Measurements from ENCODE around the gene RNF7. TPM values are rescaled to one million over a fixed set of nuclear protein-coding genes. Genes with fewer than 3 reads are reported as not detected.

Gene RNF7
- total and polyA plus RNA-seq, 2 experiments from 2014 or later = 115 to 234 TPM

DNA sequence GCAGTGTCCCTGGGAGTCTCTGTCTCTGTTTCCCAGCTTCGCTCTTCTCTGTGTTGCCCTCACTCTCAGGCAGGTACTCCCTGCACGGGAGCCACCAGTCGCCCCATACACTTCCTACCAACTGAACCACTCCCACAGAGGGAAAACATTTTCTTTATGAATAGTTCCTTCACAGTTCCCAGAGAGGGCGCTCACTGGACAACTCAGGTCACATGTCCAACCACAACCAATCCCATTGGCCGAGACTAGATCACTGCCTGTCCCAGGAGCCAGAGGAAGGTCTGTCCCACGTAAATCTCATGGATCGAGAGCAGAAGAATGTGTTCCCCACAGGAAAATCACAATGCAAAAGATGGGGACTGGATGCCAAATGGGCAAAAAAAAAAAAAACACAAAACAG lies 51.2 kb downstream of the RNF7 start:
- Histone ChIP-seq H3K9ac (no peak overlapping the region), H2AFZ (no peak overlapping the region), H3K4me2 (ENCODE audit: unreplicated experiment) (no peak overlapping the region), H3K9me3 (ENCODE audit: low read depth) (no peaks in the 10 kb centered on the region), H3F3A (ENCODE audit: insufficient read depth) (no peaks in the 10 kb centered on the region), H3K36me3 (ENCODE audit: low read depth) (no peaks in the 10 kb centered on the region), H3K9me2 (ENCODE audit: insufficient read depth) (no peaks in the 10 kb centered on the region), H3K27me3 (replicated peaks; ENCODE audit: insufficient read depth) (no peaks in the 10 kb centered on the region), H3K79me2 (ENCODE audit: insufficient read depth) (no peaks in the 10 kb centered on the region), H3K4me1 (ENCODE audit: insufficient read depth) (no peaks in the 10 kb centered on the region), H4K20me1 (ENCODE audit: insufficient read depth) (no peaks in the 10 kb centered on the region), H3K4me3 (no peak overlapping the region), H3K27ac (no peak overlapping the region)
- in situ Hi-C loops (cut with MboI) = no loop called here
- no peak for TF ChIP-seq EZH2 (IDR thresholded peaks at IDR 0.05; ENCODE audit: insufficient read depth, poor library complexity, severe bottlenecking)
- no peak for TF ChIP-seq EZH2phosphoT487 (IDR thresholded peaks at IDR 0.05; ENCODE audit: insufficient read depth, low read depth)
- no peak for DNase-seq
- 80 to 83% methylated on average over 7 of the region's 7 CpGs for WGBS, 2 experiments (ENCODE audit: low coverage in 1 of 2, low lambda C conversion rate in 2 of 2, missing lambda C conversion rate in 2 of 2)

DNA sequence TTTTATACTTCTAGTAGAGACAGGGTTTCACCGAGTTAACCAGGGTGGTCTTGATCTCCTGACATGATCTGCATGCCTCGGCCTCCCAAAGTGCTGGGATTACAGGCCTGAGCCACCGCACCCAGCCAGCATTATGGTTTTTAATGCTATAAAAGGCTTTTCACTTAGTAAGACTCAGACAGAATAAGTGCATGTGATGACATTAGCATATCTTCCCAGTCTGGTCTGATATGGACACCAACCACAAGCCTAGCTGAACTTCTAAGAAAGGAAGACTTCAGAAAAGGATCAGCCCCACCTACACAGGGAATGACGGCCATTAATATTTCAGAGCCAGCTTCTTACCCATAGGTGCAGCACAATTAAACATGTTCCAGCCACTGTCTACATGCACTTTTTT lies 52.1 kb downstream of the RNF7 start:
- Histone ChIP-seq H3K36me3 (ENCODE audit: low read depth) (no peaks in the 10 kb centered on the region), H3K27me3 (replicated peaks; ENCODE audit: insufficient read depth) (no peaks in the 10 kb centered on the region), H3K9ac (no peak overlapping the region), H3K9me3 (ENCODE audit: low read depth) (no peaks in the 10 kb centered on the region), H3K79me2 (ENCODE audit: insufficient read depth) (no peaks in the 10 kb centered on the region), H3K4me1 (ENCODE audit: insufficient read depth) (no peaks in the 10 kb centered on the region), H3K4me2 (ENCODE audit: unreplicated experiment) (no peak overlapping the region), H3K9me2 (ENCODE audit: insufficient read depth) (no peaks in the 10 kb centered on the region), H3K4me3 (no peak overlapping the region), H3K27ac (no peak overlapping the region), H2AFZ (no peak overlapping the region), H4K20me1 (ENCODE audit: insufficient read depth) (no peaks in the 10 kb centered on the region), H3F3A (ENCODE audit: insufficient read depth) (no peaks in the 10 kb centered on the region)
- no peak for DNase-seq
- TF ChIP-seq EZH2phosphoT487 (IDR thresholded peaks at IDR 0.05; ENCODE audit: insufficient read depth, low read depth) (no peak), EZH2 (IDR thresholded peaks at IDR 0.05; ENCODE audit: insufficient read depth, poor library complexity, severe bottlenecking) (no peak)
- in situ Hi-C loops (cut with MboI) = no loop called here
- WGBS, 2 experiments (ENCODE audit: low coverage in 1 of 2, low lambda C conversion rate in 2 of 2, missing lambda C conversion rate in 2 of 2) = 62 to 66% methylated on average over 4 of the region's 4 CpGs

DNA sequence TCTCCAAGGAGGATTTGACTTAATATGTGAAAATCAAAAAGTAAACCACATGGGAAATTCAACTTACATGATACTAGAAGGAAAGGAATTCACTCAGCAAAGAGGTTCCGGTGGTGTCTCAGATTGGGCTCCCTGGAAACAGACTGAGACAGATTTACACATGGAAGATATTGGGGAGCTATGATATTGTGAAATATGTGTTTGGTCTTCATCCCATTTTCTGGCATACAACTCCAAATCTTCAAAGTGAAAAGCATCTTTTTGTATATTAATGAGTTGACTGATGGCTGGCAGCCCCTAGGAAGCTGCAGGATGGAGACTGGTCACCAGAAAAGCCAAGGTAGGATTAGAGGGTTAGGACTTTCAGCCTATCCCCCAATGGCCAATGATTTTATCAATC lies 54.4 kb downstream of the RNF7 start:
- 85 to 98% methylated on average over 1 of the region's 1 CpG for WGBS, 2 experiments (ENCODE audit: low coverage in 1 of 2, low lambda C conversion rate in 2 of 2, missing lambda C conversion rate in 2 of 2)
- H3K9ac ChIP-seq = no peak overlapping the region
- no peak overlapping the region for H3K4me3 ChIP-seq
- H4K20me1 ChIP-seq (ENCODE audit: insufficient read depth) = no peaks in the 10 kb centered on the region
- TF ChIP-seq EZH2phosphoT487 (IDR thresholded peaks at IDR 0.05; ENCODE audit: insufficient read depth, low read depth) (no peak), EZH2 (IDR thresholded peaks at IDR 0.05; ENCODE audit: insufficient read depth, poor library complexity, severe bottlenecking) (no peak)
- H3K4me2 ChIP-seq (ENCODE audit: unreplicated experiment) = no peak overlapping the region
- no peaks in the 10 kb centered on the region for H3K9me3 ChIP-seq (ENCODE audit: low read depth)
- in situ Hi-C loops (cut with MboI) = no loop called here
- no peaks in the 10 kb centered on the region for H3K79me2 ChIP-seq (ENCODE audit: insufficient read depth)
- peaks cover 8% of the 10 kb centered on the region; the same call in 1 of the 2 replicates for H3F3A ChIP-seq (ENCODE audit: insufficient read depth)
- DNase-seq = no peak
- no peaks in the 10 kb centered on the region for H3K36me3 ChIP-seq (ENCODE audit: low read depth)
- H3K9me2 ChIP-seq (ENCODE audit: insufficient read depth) = no peaks in the 10 kb centered on the region
- no peak overlapping the region for H2AFZ ChIP-seq
- no peaks in the 10 kb centered on the region for H3K27me3 ChIP-seq (replicated peaks; ENCODE audit: insufficient read depth)
- H3K4me1 ChIP-seq (ENCODE audit: insufficient read depth) = peaks cover 9% of the 10 kb centered on the region
- no peak overlapping the region for H3K27ac ChIP-seq

DNA sequence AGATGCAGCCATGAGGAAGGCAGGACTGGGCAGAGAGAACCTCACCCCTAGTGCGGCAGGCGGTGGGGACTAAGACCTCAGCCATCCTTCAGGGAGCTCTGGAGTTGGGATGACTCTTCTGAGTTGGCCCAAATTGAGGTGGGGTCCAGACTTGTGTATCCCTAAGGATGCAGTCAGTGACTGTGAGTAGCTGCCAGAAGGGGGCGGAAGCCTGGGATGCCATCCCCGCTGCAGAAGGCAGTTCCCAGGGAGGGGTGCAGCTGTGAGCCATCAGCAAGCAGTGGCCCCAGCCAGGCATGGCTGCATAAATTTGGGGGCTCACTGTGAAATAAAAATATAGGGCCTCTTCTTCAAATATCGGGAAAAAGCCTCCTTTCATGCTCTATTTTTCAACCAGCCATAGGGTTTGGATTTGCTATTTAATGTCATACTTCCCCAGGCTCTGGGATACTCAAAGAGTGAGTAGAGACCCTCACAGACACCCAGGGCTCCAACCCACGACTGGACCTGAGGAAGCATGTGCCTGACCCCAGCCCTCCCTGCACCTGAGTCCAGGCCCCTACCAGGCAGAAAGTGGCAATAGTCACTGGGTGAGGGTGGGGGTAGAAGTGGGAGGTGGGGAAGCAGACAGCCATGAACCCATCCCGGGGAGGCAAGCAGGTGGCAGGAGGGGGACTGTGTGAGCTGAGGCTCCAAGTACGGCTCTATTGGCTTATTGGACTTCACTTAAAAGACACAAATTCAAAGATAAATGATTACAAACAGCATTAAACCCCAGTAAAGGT lies 55.6 kb downstream of the RNF7 start:
- Histone ChIP-seq H3K36me3 (ENCODE audit: low read depth) (no peaks in the 10 kb centered on the region), H3K9me3 (ENCODE audit: low read depth) (no peaks in the 10 kb centered on the region), H3K9ac (no peak overlapping the region), H3K4me2 (ENCODE audit: unreplicated experiment) (no peak overlapping the region), H3K79me2 (ENCODE audit: insufficient read depth) (no peaks in the 10 kb centered on the region), H3K4me3 (no peak overlapping the region), H4K20me1 (ENCODE audit: insufficient read depth) (no peaks in the 10 kb centered on the region), H3F3A (ENCODE audit: insufficient read depth) (peaks cover 8% of the 10 kb centered on the region; the same call in 1 of the 2 replicates), H3K9me2 (ENCODE audit: insufficient read depth) (no peaks in the 10 kb centered on the region), H3K27me3 (replicated peaks; ENCODE audit: insufficient read depth) (no peaks in the 10 kb centered on the region), H2AFZ (no peak overlapping the region), H3K4me1 (ENCODE audit: insufficient read depth) (peaks cover 9% of the 10 kb centered on the region), H3K27ac (no peak overlapping the region)
- in situ Hi-C loops (cut with MboI) = no loop called here
- TF ChIP-seq EZH2 (IDR thresholded peaks at IDR 0.05; ENCODE audit: insufficient read depth, poor library complexity, severe bottlenecking) (no peak), EZH2phosphoT487 (IDR thresholded peaks at IDR 0.05; ENCODE audit: insufficient read depth, low read depth) (no peak)
- 81% methylated on average over 8 of the region's 8 CpGs for WGBS, 2 experiments (ENCODE audit: low coverage in 1 of 2, low lambda C conversion rate in 2 of 2, missing lambda C conversion rate in 2 of 2)
- no peak for DNase-seq
